Adrenal gland (tissue), 5 donors: ENCODE results near the gene ATG10.

Source experiments
- POLR2A ChIP-seq, 2 donors: fragments of 450-650 bp; IDR thresholded peaks; one replicate each; pipeline ENCODE4 v1.6.1; 2017; ENCODE audit warnings: antibody characterized with exemption in 2 of 2, mild to moderate bottlenecking in 2 of 2, moderate library complexity in 1 of 2
- TF ChIP-seq, protein P1 (sequence below), 6 experiments: fragments of 450-650 bp in 4 of 6; fragments of 200-600 bp in 2 of 6; sonication (generic) in 1 of 6; IDR thresholded peaks; 1 replicate in 5 of 6; 2 replicates in 1 of 6; pipeline versions ENCODE4 v1.5.1 to v1.8.0; 2016 to 2021; ENCODE audit warnings: antibody characterized with exemption in 6 of 6, mild to moderate bottlenecking in 2 of 6, moderate library complexity in 1 of 6
- donor health status: DM: no; HTN: no; CAD: no.

DNA sequence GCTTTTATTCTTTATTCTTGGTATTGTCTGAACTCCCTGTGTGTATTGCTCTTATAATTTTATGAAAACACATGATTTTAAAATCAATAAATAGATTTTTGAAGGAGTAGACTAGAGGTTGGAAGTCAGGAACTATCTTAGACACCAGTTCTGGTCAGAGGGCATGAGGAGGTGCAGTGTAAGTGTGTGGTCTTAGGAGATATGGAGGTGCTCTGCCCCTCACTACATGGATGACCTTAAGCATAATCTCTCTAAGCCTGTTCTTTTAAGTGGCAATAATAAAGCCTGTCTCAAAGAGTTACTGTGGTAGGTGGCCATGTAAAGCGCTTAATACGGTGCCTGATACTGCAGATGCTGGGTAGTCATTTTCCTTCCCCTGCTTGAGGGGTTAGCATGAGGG, 272.3 kb downstream of the ATG10 start:
- no peak for TF ChIP-seq POLR2A (IDR thresholded peaks at IDR 0.05)
- TF ChIP-seq, protein P1, sequence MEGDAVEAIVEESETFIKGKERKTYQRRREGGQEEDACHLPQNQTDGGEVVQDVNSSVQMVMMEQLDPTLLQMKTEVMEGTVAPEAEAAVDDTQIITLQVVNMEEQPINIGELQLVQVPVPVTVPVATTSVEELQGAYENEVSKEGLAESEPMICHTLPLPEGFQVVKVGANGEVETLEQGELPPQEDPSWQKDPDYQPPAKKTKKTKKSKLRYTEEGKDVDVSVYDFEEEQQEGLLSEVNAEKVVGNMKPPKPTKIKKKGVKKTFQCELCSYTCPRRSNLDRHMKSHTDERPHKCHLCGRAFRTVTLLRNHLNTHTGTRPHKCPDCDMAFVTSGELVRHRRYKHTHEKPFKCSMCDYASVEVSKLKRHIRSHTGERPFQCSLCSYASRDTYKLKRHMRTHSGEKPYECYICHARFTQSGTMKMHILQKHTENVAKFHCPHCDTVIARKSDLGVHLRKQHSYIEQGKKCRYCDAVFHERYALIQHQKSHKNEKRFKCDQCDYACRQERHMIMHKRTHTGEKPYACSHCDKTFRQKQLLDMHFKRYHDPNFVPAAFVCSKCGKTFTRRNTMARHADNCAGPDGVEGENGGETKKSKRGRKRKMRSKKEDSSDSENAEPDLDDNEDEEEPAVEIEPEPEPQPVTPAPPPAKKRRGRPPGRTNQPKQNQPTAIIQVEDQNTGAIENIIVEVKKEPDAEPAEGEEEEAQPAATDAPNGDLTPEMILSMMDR (IDR thresholded peaks at IDR 0.05) = no peak
